HCT116 (cell line): ENCODE results near the gene TRIP10. TPM values are rescaled to one million over a fixed set of nuclear protein-coding genes. Genes with fewer than 3 reads are reported as not detected.

ENCODE experiments used
- ATAC-seq: fragments of 200-7000 bp; cut with Tn5 transposase; 2 replicates; pipeline ENCODE4 v1.9.1; 2020; ENCODE audit warnings: mild to moderate bottlenecking, moderate library complexity
- BruUV-seq: library from RNA; stranded (reverse); fragments of 400-500 nt; replicated peaks from 2 replicates; lab custom pipeline; 2021; lab: Mats Ljungman, UMichigan
- CTCF ChIA-PET: fragments of 300-600 bp; sonication (Branson Sonifier 250); formaldehyde crosslinking; loops from one replicate; lab custom pipeline; 2021; ENCODE audit warnings: antibody characterized with exemption; lab: Charles Lee
- POLR2A ChIA-PET: fragments of 300-600, 350-600 bp; sonication (Branson Sonifier 250); formaldehyde crosslinking; loops from one replicate; lab custom pipeline; 2021; ENCODE audit warnings: antibody characterized with exemption; lab: Charles Lee
- RAD21 ChIA-PET, 2 experiments: fragments of 300-600 bp; sonication (Branson Sonifier 250); formaldehyde crosslinking; loops; one replicate each; lab custom pipeline; 2023; ENCODE audit warnings: low total read pairs in 2 of 2; ENCODE audit not compliant: uncharacterized antibody in 2 of 2, unreplicated experiment in 2 of 2, low non-redundant PET in 1 of 2; lab: Charles Lee
- DNase-seq: peaks from one replicate; pipeline ENCODE4 v3.0.0-alpha.2; 2010; ENCODE audit warnings: low read depth, low spot score
- H2AFZ ChIP-seq: fragments of 200-600 bp; shearing (Covaris generic), sonication (generic); 2 replicates; pipeline ENCODE4 v1.6.1; 2017; ENCODE audit warnings: low read depth, mixed run types, mixed read lengths, antibody characterized with exemption, low read length; ENCODE audit not compliant: poor library complexity, severe bottlenecking
- H3K27ac ChIP-seq: 2 replicates; pipeline ENCODE4 v1.5.1; 2012; ENCODE audit warnings: low read depth, low read length
- H3K27me3 ChIP-seq: fragments of 200-600 bp; sonication (generic); 2 replicates; pipeline ENCODE4 v1.6.1; 2016; ENCODE audit warnings: mixed run types, low read length, mixed read lengths; ENCODE audit not compliant: insufficient read depth
- H3K36me3 ChIP-seq, 2 experiments: fragments of 200-500 bp in 1 of 2; fragments of 200-600 bp in 1 of 2; sonication (Bioruptor generic) in 1 of 2; sonication (generic) in 1 of 2; 2 replicates each; pipeline versions ENCODE4 v1.5.1 to v1.6.1; 2014 to 2016; ENCODE audit warnings: low read length in 2 of 2, inconsistent platforms in 1 of 2, mixed read lengths in 1 of 2, mixed run types in 1 of 2; ENCODE audit not compliant: insufficient read depth in 2 of 2, control insufficient read depth in 1 of 2
- H3K4me1 ChIP-seq, 2 experiments: fragments of 200-600 bp in 1 of 2; sonication (generic) in 1 of 2; 2 replicates each; pipeline versions ENCODE4 v1.5.1 to v1.6.1; 2012 to 2017; ENCODE audit warnings: low read length in 2 of 2, inconsistent platforms in 1 of 2, mild to moderate bottlenecking in 1 of 2, mixed read lengths in 1 of 2, mixed run types in 1 of 2, moderate library complexity in 1 of 2; ENCODE audit not compliant: insufficient read depth in 2 of 2, control insufficient read depth in 1 of 2
- H3K4me2 ChIP-seq: fragments of 200-600 bp; sonication (generic); 2 replicates; pipeline ENCODE4 v1.6.1; 2017; ENCODE audit warnings: mixed run types, low read length, mixed read lengths
- H3K4me3 ChIP-seq, 2 experiments: fragments of 200-600 bp in 1 of 2; sonication (generic) in 1 of 2; replicated peaks in 1 of 2; 2 replicates each; pipeline ENCODE4 v1.5.1; 2011 to 2016; ENCODE audit warnings: low read length in 2 of 2, control low read depth in 1 of 2, low read depth in 1 of 2, mild to moderate bottlenecking in 1 of 2, mixed read lengths in 1 of 2, mixed run types in 1 of 2
- H3K79me2 ChIP-seq: fragments of 200-600 bp; sonication (generic); 2 replicates; pipeline ENCODE4 v1.6.1; 2017; ENCODE audit warnings: mild to moderate bottlenecking, mixed run types, low read length, moderate library complexity, mixed read lengths; ENCODE audit not compliant: insufficient read depth
- H3K9ac ChIP-seq: fragments of 200-600 bp; sonication (generic); 2 replicates; pipeline ENCODE4 v1.6.1; 2016; ENCODE audit warnings: low read length, mixed read lengths
- H3K9me2 ChIP-seq: fragments of 200-600 bp; sonication (generic), shearing (Covaris generic); 2 replicates; pipeline ENCODE4 v1.6.1; 2017; ENCODE audit warnings: mixed run types, mild to moderate bottlenecking, moderate library complexity; ENCODE audit not compliant: insufficient read depth
- H3K9me3 ChIP-seq, 2 experiments: fragments of 200-500 bp in 1 of 2; fragments of 200-600 bp in 1 of 2; sonication (Bioruptor generic) in 1 of 2; sonication (generic) in 1 of 2; 2 replicates each; pipeline ENCODE4 v1.6.1; 2014 to 2017; ENCODE audit warnings: low read length in 2 of 2, mixed read lengths in 2 of 2, inconsistent platforms in 1 of 2, low read depth in 1 of 2, mild to moderate bottlenecking in 1 of 2, mixed run types in 1 of 2, moderate library complexity in 1 of 2; ENCODE audit not compliant: control insufficient read depth in 1 of 2, insufficient read depth in 1 of 2
- H4K20me1 ChIP-seq: fragments of 200-600 bp; sonication (generic), shearing (Covaris generic); 2 replicates; pipeline ENCODE4 v1.6.1; 2017; ENCODE audit warnings: mixed run types, mild to moderate bottlenecking, moderate library complexity; ENCODE audit not compliant: insufficient read depth
- CEBPB ChIP-seq: IDR thresholded peaks from 2 replicates; pipeline ENCODE4 v1.6.1; 2012; ENCODE audit warnings: low read depth
- EGR1 ChIP-seq: IDR thresholded peaks from 2 replicates; pipeline ENCODE4 v1.6.1; 2012; ENCODE audit warnings: low read depth
- JUND ChIP-seq: IDR thresholded peaks from 2 replicates; pipeline ENCODE4 v1.6.1; 2012
- POLR2AphosphoS5 ChIP-seq: IDR thresholded peaks from 2 replicates; pipeline ENCODE4 v1.6.1; 2011; ENCODE audit warnings: mild to moderate bottlenecking, low read depth, low read length, moderate library complexity
- RAD21 ChIP-seq: IDR thresholded peaks from 2 replicates; pipeline ENCODE4 v1.6.1; 2012; ENCODE audit warnings: low read depth, mild to moderate bottlenecking
- SIN3A ChIP-seq: IDR thresholded peaks from 2 replicates; pipeline ENCODE4 v1.6.1; 2012; ENCODE audit warnings: low read depth
- ZFX ChIP-seq: fragments of 450-650 bp; IDR thresholded peaks from 2 replicates; pipeline ENCODE4 v1.6.1; 2017
- intact Hi-C: fragments of 100-400 bp; cut with micrococcal nuclease; formaldehyde crosslinking; loops from 2 replicates; pipeline ENCODE4 v1.10.0; 2022
- total RNA-seq: library from RNA; stranded (reverse); gene quantifications from one replicate; pipeline ENCODE4 v1.2.1, GENCODE V29; 2021; ENCODE audit not compliant: unreplicated experiment
- TF ChIP-seq, protein P1 (sequence below): IDR thresholded peaks from 2 replicates; pipeline ENCODE4 v1.6.1; 2012; ENCODE audit warnings: low read depth
- TF ChIP-seq, protein P2 (sequence below): IDR thresholded peaks from 2 replicates; pipeline ENCODE4 v1.6.1; 2012
- TF ChIP-seq, protein P3 (sequence below), 3 experiments: fragments of 200-600 bp in 1 of 3; sonication (generic) in 1 of 3; IDR thresholded peaks in 2 of 3; conservative IDR thresholded peaks in 1 of 3; 2 replicates each; pipeline ENCODE4 v1.5.1; 2012 to 2017; ENCODE audit warnings: low read depth in 2 of 3, low read length in 2 of 3, antibody characterized with exemption in 1 of 3, borderline replicate concordance in 1 of 3, control low read depth in 1 of 3, mild to moderate bottlenecking in 1 of 3, mixed read lengths in 1 of 3, mixed run types in 1 of 3, moderate library complexity in 1 of 3; ENCODE audit not compliant: insufficient read depth in 1 of 3
- TF ChIP-seq, protein P4 (sequence below): IDR thresholded peaks from 2 replicates; pipeline ENCODE4 v1.6.1; 2011; ENCODE audit warnings: mild to moderate bottlenecking, low read length, moderate library complexity; ENCODE audit not compliant: insufficient replicate concordance; ENCODE audit errors: extremely low read depth

The TRIP10 gene
- total RNA-seq, 1 experiment from 2014 or later = 111 TPM

DNA sequence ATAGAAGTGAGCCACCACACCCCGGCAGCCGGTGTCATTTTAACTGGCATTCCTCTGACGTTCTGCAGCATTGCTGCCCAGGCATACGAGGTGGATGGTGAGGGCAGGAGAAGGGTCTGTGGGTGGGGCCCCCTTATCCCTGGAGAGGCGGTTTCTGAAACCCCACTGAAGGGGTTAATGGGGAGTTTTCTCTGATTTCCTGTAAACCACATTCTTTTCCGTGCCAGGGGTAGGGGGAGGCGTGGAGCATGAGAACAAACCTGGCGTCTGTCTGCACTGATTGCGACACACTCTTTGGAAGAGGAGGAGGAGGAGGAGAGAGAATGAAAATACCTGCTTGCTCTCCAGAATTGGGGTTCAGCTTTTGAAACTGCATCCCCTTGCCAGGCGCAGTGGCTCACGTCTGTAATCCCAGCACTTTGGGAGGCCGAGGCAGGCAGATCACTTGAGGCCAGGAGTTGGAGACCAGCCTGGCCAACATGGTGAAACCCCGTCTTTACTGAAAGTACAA is 16.3 kb upstream of the TRIP10 start:
- no peak; the same call in 1 of the 2 replicates for ATAC-seq
- ChIA-PET CTCF (no interaction called here), POLR2A (no interaction called here), RAD21 (no interaction called here)
- TF ChIP-seq CEBPB (peak; percentile 95), ZFX (no peak)
- TF ChIP-seq, protein P1, sequence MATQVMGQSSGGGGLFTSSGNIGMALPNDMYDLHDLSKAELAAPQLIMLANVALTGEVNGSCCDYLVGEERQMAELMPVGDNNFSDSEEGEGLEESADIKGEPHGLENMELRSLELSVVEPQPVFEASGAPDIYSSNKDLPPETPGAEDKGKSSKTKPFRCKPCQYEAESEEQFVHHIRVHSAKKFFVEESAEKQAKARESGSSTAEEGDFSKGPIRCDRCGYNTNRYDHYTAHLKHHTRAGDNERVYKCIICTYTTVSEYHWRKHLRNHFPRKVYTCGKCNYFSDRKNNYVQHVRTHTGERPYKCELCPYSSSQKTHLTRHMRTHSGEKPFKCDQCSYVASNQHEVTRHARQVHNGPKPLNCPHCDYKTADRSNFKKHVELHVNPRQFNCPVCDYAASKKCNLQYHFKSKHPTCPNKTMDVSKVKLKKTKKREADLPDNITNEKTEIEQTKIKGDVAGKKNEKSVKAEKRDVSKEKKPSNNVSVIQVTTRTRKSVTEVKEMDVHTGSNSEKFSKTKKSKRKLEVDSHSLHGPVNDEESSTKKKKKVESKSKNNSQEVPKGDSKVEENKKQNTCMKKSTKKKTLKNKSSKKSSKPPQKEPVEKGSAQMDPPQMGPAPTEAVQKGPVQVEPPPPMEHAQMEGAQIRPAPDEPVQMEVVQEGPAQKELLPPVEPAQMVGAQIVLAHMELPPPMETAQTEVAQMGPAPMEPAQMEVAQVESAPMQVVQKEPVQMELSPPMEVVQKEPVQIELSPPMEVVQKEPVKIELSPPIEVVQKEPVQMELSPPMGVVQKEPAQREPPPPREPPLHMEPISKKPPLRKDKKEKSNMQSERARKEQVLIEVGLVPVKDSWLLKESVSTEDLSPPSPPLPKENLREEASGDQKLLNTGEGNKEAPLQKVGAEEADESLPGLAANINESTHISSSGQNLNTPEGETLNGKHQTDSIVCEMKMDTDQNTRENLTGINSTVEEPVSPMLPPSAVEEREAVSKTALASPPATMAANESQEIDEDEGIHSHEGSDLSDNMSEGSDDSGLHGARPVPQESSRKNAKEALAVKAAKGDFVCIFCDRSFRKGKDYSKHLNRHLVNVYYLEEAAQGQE = no peak
- Histone ChIP-seq H3K27me3 (no peaks in the 10 kb centered on the region), H4K20me1 (no peaks in the 10 kb centered on the region), H2AFZ (peak overlapping the region; percentile 58), H3K27ac (no peak overlapping the region), H3K36me3 (no peaks in the 10 kb centered on the region), H3K9me2 (no peaks in the 10 kb centered on the region), H3K9me3 (no peaks in the 10 kb centered on the region), H3K79me2 (no peaks in the 10 kb centered on the region), H3K4me2 (peak overlapping the region; percentile 51), H3K9ac (no peak overlapping the region), H3K4me3 (no peak overlapping the region), H3K4me1 (peaks cover 13 to 20% of the 10 kb centered on the region in 2 experiments; a peak in 3 of 4 replicates)
- no TSS peak for BruUV-seq
- intact Hi-C loops = no loop called here
- DNase-seq = no peak

DNA sequence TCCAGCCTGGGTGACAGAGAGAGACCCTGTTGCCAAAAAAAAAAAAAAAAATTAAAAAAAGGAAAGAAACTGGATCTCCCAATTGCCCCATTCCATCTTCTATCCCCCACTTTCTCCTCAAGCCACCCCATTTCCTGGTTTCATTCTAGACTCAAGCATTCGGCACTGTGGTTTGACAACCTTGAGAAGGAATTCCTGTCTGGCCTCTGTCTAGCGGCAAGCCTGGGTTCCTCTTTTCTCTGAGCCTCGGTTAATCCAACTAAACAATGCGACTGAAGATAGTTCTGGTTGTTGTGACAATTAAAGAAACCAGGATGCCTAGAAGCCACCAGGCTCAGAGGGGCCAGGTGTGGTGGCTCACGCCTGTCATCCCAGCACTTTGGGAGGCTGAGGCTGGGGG is 15.7 kb upstream of the TRIP10 start:
- Histone ChIP-seq H3K9me2 (no peaks in the 10 kb centered on the region), H2AFZ (no peak overlapping the region), H3K4me1 (peaks cover 11 to 16% of the 10 kb centered on the region in 2 experiments; a peak in 3 of 4 replicates), H3K36me3 (no peaks in the 10 kb centered on the region), H3K27me3 (no peaks in the 10 kb centered on the region), H3K27ac (no peak overlapping the region), H3K79me2 (no peaks in the 10 kb centered on the region), H4K20me1 (no peaks in the 10 kb centered on the region), H3K4me2 (no peak overlapping the region), H3K9ac (no peak overlapping the region), H3K4me3 (no peak overlapping the region), H3K9me3 (no peaks in the 10 kb centered on the region)
- ATAC-seq (no peak), DNase-seq (no peak)
- CTCF ChIA-PET = no interaction called here
- BruUV-seq = no TSS peak
- RAD21 ChIA-PET = no interaction called here
- POLR2A ChIA-PET = no interaction called here
- intact Hi-C loops = no loop called here
- TF ChIP-seq JUND = no peak
- no peak for TF ChIP-seq POLR2AphosphoS5
- TF ChIP-seq, protein P2, sequence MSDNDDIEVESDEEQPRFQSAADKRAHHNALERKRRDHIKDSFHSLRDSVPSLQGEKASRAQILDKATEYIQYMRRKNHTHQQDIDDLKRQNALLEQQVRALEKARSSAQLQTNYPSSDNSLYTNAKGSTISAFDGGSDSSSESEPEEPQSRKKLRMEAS = no peak
- TF ChIP-seq SIN3A = no peak
- TF ChIP-seq, protein P3, sequence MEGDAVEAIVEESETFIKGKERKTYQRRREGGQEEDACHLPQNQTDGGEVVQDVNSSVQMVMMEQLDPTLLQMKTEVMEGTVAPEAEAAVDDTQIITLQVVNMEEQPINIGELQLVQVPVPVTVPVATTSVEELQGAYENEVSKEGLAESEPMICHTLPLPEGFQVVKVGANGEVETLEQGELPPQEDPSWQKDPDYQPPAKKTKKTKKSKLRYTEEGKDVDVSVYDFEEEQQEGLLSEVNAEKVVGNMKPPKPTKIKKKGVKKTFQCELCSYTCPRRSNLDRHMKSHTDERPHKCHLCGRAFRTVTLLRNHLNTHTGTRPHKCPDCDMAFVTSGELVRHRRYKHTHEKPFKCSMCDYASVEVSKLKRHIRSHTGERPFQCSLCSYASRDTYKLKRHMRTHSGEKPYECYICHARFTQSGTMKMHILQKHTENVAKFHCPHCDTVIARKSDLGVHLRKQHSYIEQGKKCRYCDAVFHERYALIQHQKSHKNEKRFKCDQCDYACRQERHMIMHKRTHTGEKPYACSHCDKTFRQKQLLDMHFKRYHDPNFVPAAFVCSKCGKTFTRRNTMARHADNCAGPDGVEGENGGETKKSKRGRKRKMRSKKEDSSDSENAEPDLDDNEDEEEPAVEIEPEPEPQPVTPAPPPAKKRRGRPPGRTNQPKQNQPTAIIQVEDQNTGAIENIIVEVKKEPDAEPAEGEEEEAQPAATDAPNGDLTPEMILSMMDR (IDR thresholded peaks at IDR 0.05 in 2 of 3, conservative IDR thresholded peaks at IDR 0.05 in 1 of 3; ENCODE audit: borderline replicate concordance in 1 of 3, insufficient read depth in 1 of 3, low read depth in 2 of 3, low read length in 2 of 3) = no peak
- TF ChIP-seq, protein P4, sequence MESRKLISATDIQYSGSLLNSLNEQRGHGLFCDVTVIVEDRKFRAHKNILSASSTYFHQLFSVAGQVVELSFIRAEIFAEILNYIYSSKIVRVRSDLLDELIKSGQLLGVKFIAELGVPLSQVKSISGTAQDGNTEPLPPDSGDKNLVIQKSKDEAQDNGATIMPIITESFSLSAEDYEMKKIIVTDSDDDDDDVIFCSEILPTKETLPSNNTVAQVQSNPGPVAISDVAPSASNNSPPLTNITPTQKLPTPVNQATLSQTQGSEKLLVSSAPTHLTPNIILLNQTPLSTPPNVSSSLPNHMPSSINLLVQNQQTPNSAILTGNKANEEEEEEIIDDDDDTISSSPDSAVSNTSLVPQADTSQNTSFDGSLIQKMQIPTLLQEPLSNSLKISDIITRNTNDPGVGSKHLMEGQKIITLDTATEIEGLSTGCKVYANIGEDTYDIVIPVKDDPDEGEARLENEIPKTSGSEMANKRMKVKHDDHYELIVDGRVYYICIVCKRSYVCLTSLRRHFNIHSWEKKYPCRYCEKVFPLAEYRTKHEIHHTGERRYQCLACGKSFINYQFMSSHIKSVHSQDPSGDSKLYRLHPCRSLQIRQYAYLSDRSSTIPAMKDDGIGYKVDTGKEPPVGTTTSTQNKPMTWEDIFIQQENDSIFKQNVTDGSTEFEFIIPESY = no peak
- TF ChIP-seq RAD21 = no peak
- TF ChIP-seq EGR1 = no peak
